ENCODE measurements around the gene PATE3.
A peak's percentile ranks its signal among the peaks of the same experiment; 100 is the strongest.

Gene PATE3

DNA sequence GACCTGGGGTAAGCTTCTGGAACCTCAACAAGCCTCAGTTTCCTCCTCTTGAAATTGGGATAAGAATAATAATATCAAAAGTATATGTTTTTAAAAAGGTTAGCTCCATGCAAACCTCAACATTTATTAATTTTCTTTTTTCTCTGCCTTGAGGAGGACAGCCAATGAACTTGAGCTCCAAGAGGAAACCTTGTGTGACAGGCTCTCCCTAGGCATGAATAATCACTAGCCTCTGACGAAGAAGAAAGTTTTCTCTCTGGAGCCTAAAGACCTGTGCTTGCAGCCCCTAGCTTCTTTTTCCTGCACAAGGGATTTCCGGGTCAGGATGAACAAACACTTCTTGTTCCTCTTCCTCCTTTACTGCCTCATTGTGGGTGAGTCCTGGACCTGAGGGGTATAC is at the start of gene PATE3:
Gene PATE3 (plus strand): TSS at position 301 of the 400 bp plus-strand sequence. CDS start 25 bp downstream, at position 326.
- DNase-seq (ENCODE audit: low read depth): no peak

DNA sequence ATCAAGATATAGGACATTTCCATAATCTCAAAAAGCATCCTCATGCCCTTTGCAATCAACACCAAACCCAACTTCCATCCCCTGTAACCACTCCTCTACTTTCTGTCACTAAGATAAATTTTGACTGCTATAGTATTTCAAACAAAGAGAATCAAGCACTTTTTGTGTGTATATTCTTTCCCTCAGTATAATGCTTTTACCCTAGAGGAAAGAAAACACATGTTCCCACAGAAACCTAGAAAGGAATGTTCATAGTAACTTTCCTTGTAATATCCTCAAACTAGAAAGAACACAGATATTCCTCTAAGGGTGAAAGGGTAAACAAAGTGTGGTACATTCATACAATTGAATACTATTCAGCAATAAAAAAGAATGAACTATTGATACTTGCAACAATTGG is 47.3 kb upstream of the PATE3 start:
- no peak for DNase-seq (ENCODE audit: low read depth)

DNA sequence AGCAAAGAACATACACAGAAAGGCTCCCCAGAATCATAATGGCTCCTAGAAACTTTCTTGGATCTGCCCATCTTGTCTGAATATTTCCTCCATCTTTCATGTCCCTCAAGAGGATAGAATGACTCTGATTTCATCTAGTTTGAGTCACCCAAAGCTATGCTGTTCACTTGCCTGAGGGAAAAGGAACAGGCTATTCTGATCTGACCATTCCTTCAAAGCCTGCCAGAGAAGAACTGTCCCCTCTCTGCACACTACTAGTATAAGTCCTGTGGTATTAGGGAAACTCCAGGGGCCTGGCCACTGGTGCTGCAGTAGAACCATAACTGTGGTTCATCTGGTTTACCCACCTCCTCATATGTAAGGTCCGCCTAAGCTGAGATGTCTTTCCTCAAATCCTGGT is 44.2 kb upstream of the PATE3 start:
- no peak for DNase-seq (ENCODE audit: low read depth)

DNA sequence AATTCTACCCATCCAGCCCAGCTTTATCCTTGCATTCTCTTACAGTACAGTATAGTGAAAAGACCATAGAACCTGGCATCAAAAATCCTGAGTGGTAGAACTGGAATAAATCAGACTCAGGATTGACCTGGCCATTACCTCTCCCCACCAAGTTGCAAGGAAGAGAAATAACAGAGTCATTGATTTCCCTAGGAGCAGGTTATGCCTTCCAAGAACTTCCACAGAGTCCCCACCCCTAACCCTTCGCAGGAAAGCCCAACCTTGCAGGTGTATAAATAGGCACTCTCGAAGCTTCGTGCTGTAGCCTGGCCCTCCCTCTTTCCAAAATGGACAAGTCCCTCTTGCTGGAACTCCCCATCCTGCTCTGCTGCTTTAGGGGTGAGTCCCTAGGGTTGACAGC is 41.9 kb upstream of the PATE3 start, which contains the start of gene PATE1:
Gene PATE1 (plus strand): TSS at position 301 of the 400 bp plus-strand sequence. CDS start 26 bp downstream, at position 327.
- no peak for DNase-seq (ENCODE audit: low read depth)

DNA sequence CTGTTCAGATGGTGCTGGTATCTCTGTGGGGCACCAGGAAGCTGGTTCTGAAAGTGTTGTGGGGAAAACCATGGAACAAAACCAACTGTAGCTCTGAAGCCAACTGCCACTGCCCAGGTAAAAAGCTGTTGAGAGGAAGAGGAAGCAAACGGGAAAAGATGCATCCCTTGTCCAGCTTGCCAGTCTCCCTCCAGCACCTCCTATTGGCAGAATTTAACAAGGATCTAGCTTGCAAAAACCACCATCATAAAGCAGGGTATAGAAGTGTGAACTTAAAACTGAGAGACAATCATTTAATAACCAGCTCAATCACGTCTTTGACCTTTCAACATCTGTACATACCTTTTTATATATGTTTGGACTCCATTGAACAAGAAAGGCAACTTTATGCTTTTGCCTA is 37.3 kb upstream of the PATE3 start:
- DNase-seq (ENCODE audit: low read depth): no peak

DNA sequence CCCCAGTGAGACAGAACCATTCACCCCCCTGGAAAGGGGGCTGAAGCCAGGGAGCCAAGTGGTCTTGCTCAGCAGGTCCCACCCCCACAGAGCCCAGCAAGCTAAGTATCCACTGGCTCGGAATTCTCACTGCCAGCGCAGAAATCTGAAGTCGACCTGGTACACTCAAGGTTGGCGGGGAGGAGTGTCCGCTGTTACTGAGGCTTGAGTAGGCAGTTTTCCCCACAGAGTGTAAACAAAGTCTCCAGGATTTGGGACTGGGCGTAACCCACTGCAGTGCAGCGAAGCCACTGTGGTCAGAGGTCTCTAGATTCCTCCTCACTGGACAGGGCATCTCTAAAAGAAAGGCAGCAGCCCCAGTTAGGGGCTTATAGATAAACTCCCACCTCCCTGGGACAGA is 31.9 kb upstream of the PATE3 start:
- DNase-seq (ENCODE audit: low read depth): no peak

- no peak for DNase-seq (ENCODE audit: low read depth)
Observed at GRCh38 chr11:125762445-125762844, 25.5 kb upstream of the PATE3 start.

DNA sequence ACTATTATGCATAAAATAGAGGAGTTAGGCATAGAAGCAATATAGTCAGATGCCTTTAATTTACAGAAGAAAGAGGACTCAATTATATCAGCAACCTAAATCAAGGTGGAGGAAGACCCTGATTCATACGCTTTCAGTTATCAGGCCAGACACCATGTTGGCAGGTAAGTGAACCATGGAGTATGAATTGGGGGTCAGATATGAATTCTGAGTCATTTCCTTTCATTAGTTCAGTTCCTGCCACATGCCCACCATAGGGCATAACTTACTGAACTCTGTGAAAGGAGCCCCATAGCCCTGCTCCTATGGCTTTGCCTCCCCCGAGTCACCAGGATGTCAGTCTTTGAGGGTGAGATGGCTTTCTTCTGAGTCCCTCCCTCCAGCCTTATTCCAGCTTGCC is 24.4 kb upstream of the PATE3 start:
- no peak for DNase-seq (ENCODE audit: low read depth)

- no peak for DNase-seq (ENCODE audit: low read depth)
Observed at GRCh38 chr11:125766251-125766650, 21.7 kb upstream of the PATE3 start.

GRCh38 chr11:125768336-125769046 is 19.4 kb upstream of the PATE3 start:
- DNase-seq (ENCODE audit: low read depth): no peak

DNA sequence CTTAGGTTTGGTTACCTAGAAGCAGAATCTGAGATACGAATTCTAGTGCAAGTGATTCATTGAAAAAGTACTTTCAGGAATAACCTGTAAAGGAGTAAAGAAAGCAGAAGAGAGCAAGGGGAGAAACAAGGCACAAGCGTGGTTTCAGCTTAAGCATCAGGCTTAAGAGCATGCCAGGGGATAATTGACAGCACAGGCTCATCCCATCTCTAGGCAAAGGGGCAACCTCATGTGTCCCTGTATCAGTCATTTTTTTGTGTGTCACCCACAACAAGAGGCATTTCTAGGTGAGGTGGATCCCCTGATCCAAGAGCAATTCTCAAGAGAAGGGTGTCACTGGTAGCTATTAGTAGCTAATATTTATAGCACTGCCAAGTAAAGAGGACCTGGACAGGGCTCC is 17.3 kb upstream of the PATE3 start:
- no peak for DNase-seq (ENCODE audit: low read depth)

DNA sequence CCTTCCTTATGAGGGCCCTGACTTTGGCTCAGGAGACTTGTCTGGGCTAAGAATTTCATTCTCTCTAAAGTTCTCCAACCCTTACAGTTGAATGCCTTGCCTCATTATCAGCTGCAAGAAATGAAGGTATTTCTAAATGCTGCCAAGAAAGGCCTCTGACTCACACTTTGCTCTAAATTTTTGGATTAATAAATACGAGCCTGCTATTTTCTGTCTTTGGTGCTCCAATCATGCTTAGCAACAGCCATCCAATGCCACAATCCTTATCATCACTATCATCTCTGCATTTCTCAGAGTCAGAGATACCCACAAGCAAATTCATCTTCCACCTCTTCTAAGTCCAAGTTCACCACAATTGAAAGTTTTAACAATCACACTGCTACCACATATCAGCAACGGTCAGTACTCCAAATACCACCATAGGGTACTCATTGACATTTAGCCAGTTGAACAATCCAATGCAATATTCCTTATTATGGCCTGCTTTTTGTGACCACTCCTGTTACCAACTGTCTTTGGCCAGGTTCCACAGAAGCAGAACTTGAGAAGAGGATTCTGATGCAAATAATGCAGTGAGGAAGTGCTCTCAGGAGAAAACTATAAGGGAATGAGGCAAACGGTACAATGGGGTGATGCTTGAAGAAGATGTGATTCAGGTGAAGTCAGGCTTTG is 15.0 kb upstream of the PATE3 start:
- DNase-seq (ENCODE audit: low read depth): peak; percentile 40

DNA sequence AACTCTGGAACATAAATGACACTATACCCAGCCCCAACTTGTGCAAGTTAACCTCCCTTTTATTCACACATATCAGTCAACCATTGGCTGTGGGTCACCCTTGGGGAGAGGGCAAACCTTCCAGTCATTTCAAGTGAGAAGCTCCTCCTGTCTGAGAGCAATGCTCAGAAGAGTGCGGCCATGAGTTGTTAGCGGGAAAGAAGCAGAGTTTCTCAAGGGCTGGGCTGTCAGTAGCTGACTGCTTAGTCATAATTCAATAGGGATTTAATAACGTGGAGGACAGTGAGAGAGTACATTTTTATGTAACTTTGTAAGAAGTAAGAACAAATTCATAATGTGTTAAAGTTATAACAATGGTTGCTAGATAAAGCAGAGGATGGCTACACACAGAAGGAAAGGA is 14.4 kb upstream of the PATE3 start:
- no peak for DNase-seq (ENCODE audit: low read depth)

DNA sequence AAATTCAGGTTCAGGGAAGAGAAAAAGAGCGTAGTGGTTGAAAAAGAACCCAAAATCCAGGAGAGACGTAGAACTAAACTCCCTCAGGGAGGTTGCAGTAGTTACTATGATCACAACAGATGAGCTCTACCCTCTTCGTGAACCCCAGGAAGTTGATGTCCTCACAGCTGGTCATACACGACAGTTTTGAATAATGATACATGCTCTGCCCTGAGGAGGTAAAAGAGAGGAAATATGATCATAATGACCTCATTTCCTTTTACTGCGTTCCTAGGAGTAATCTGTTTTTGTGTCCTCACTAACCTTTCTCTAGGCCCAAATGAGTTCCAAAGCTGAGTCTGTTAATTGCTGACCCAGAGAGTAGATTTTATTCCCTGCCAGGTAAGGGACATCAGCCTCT is 10.6 kb upstream of the PATE3 start:
- no peak for DNase-seq (ENCODE audit: low read depth)

- DNase-seq (ENCODE audit: low read depth): no peak
Observed at GRCh38 chr11:125778728-125779127, 9.2 kb upstream of the PATE3 start, which contains the start of gene PATE2. PATE2 (minus strand) TSS chr11:125778828; CDS start chr11:125778773, 55 bp downstream.

DNA sequence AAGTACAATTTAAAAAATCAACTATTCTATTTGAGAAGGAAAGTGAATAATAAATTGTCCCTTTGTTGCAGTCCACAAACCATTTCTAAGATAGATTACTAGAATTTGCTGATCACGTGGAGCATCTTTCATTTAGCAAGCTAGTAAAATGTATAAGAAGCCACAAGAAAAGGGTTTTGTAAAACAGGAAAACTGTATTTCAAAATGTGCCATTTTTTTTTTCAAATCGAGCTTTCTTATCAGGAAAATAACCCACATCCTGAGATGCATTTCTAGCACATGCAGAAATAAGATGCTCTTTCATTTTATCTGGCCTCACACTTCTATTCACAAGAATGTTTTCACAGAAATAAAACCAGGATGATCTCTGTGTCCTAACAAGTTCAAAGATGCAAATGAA is 3.2 kb upstream of the PATE3 start:
- DNase-seq (ENCODE audit: low read depth): no peak

DNA sequence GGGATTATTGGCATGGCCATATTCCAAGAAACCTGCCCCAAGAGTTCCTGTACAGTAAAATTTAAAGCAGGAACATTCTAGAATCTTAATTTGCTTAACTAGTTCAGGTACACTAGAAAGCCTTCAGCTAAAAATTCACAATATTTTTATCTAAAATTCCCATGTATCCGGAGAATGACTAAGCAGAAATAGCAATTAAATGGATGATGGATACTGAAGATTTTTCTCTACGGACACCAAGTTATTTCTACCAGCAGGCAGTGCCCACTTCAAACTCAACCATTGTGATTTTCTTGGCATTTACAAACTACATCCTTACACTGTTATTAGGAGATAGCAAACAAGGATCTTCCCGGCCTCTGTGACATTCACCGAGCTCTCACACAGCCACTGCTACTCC is 2.9 kb downstream of the PATE3 start:
- no peak for DNase-seq (ENCODE audit: low read depth)

- DNase-seq (ENCODE audit: low read depth): no peak
Observed at GRCh38 chr11:125797641-125798040, 9.7 kb downstream of the PATE3 start.

DNA sequence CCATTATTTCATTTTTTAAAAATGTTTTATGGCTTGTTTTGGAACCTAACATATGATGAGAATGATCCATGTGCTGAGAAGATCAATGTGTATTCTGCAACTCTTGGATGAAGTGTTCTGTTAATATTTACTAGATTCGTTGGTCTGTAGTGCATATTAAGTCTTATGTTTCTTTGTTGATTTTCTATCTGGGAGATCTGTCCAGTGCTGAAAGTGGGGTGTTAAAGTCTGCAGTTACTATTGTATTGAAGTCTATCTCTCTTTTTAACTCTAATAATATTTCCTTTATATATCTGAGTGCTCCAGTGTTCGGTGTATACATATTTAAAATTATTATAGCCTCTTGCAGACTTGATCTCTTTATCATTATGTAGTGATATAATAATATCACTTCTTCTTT is 11.9 kb downstream of the PATE3 start:
- DNase-seq (ENCODE audit: low read depth): no peak

DNA sequence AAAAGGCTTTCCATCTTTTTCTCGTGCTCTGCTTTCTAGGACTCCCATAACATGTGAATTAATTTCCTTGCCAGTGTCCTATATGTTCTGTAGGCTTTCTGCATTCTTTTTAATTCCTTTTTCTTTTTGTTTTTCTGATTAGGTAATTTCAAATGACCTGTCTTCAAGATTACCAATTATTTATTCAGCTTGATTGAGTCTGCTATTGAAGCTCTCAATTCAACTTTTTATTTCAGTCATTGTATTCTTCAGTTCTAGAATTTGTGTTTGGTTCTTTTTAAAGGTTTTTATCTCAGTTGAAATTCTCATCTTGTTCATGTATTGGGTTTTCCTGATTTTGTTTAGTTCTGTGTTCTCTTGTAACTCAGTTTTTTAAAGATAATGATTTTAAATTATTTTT is 14.5 kb downstream of the PATE3 start:
- DNase-seq (ENCODE audit: low read depth): no peak

DNA sequence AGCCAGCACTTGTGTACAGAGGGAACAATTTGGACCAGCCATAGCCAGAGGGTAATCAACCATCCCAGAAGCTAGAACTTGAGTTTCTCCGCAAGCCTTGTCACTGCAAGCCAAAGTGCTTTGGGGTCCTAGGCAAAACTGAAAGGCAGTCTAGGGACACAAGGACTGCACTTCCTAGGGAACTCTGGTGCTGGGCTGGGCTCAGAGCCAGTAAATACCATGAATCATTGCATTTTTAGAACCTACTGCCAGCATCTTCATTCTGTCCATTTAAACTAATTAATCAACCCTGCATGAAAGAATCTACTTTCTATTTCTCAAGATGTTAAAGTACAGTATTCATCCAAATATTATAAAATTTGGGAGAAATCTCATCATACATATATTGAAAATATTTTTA is 20.0 kb downstream of the PATE3 start:
- DNase-seq (ENCODE audit: low read depth): no peak

DNA sequence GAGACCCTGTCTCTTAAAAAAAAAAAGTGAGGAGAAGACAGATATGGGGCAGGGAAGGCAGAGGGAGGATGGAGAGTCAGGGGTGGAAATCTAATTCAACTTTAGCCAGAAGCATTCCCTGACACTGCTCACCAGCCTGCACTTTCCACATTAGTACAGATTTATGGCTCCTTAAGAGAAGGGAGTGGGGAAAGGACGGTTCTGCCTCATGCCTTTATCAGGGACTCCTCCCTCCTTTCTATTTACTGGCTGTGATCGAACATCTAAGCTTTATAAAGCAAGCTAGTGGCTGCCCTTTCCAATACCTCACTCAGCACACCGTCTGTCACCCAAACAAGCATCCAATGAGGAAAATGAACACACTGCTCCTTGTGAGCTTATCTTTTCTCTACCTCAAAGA is 45.1 kb downstream of the PATE3 start, which contains the start of gene PATE4:
Gene PATE4 (plus strand): TSS at position 301 of the 400 bp plus-strand sequence. CDS start 44 bp downstream, at position 345.
- no peak for DNase-seq (ENCODE audit: low read depth)

DNA sequence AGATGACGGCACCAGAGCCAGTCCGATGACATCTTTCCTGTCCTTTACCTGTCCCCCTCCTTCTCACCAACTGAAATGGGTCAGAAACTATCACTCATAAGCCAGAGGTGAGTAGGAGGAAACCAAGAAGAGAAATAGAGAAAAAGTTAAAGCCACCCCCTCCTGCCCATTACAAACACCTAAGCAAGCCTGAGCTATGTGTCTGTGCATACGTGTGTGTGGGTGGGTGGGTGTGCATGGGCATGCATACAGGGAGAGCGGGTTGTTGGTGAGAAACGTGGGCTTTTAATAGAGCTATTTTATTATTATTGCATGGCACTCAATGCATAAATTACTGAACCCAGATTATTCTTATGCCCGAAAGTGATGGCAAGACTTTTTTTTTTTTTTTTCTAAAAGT is 47.8 kb downstream of the PATE3 start:
- no peak for DNase-seq (ENCODE audit: low read depth)

All from non-pigmented ciliary epithelial cell (primary cell).